ENCODE data around the gene GHITM. TPM values are rescaled to one million over a fixed set of nuclear protein-coding genes. Genes with fewer than 3 reads are reported as not detected.

GHITM gene
- total and polyA plus RNA-seq, 2 of the 13 experiments (the other 11 are each of a cell fraction or from before 2014, with no cell fraction given), result 163 to 212 TPM

- Histone ChIP-seq H3K27me3 (ENCODE audit: control insufficient read depth in 1 of 2, insufficient read depth in 2 of 2, low read length in 2 of 2) (no peaks in the 10 kb centered on the region), H3K27ac (ENCODE audit: extremely low read length, insufficient read depth, low read length) (no peak overlapping the region), H3K4me2 (ENCODE audit: low read depth, low read length) (no peak overlapping the region), H2AFZ (ENCODE audit: low read length) (no peak overlapping the region), H3K9ac (ENCODE audit: insufficient read depth, low read depth, low read length) (no peak overlapping the region), H3K4me1 (ENCODE audit: insufficient read depth, low read length) (no peaks in the 10 kb centered on the region), H3K36me3 (replicated peaks in 1 of 2; ENCODE audit: control insufficient read depth in 1 of 2, insufficient read depth in 2 of 2, low read length in 2 of 2) (peaks cover 12 to 43% of the 10 kb centered on the region in 2 experiments; a peak in 4 of 5 replicates), H3K4me3 (replicated peaks in 1 of 3; ENCODE audit: insufficient read depth in 1 of 3, low read depth in 2 of 3, low read length in 3 of 3) (no peak overlapping the region), H4K20me1 (ENCODE audit: insufficient read depth, low read length) (no peaks in the 10 kb centered on the region), H3K79me2 (ENCODE audit: insufficient read depth, low read length) (no peaks in the 10 kb centered on the region), H3K9me3 (ENCODE audit: low read length) (no peaks in the 10 kb centered on the region)
- in situ Hi-C loops (cut with HindIII; ENCODE audit: extremely low pct_ligation_motif_present, low pct_unique_long_range_greater_than_20kb) (no loop called here), intact Hi-C loops (cut with micrococcal nuclease; ENCODE audit: unreplicated experiment) (no loop called here)
- ChIA-PET CTCF (ENCODE audit: low intra/inter-chr PET ratio, low total read pairs) (no interaction called here), POLR2A (no interaction called here)
- BruUV-seq (replicated peaks), result no TSS peak
- no peak for TF ChIP-seq REST (IDR thresholded peaks at IDR 0.05; ENCODE audit: borderline replicate concordance in 1 of 2, low read depth in 1 of 2, low read length in 2 of 2)
- no peak for TF ChIP-seq ZNF691 (CRISPR knock-in tag; IDR thresholded peaks at IDR 0.05; ENCODE audit: borderline replicate concordance, low read depth)
- TF ChIP-seq, protein P1, sequence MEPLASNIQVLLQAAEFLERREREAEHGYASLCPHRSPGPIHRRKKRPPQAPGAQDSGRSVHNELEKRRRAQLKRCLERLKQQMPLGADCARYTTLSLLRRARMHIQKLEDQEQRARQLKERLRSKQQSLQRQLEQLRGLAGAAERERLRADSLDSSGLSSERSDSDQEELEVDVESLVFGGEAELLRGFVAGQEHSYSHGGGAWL (CRISPR knock-in tag; IDR thresholded peaks at IDR 0.05), result no peak
- TF ChIP-seq, protein P2, sequence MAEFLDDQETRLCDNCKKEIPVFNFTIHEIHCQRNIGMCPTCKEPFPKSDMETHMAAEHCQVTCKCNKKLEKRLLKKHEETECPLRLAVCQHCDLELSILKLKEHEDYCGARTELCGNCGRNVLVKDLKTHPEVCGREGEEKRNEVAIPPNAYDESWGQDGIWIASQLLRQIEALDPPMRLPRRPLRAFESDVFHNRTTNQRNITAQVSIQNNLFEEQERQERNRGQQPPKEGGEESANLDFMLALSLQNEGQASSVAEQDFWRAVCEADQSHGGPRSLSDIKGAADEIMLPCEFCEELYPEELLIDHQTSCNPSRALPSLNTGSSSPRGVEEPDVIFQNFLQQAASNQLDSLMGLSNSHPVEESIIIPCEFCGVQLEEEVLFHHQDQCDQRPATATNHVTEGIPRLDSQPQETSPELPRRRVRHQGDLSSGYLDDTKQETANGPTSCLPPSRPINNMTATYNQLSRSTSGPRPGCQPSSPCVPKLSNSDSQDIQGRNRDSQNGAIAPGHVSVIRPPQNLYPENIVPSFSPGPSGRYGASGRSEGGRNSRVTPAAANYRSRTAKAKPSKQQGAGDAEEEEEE (CRISPR knock-in tag; IDR thresholded peaks at IDR 0.05; ENCODE audit: borderline replicate concordance), result no peak
- TF ChIP-seq ZNF614 (CRISPR knock-in tag; IDR thresholded peaks at IDR 0.05; ENCODE audit: borderline replicate concordance), result no peak
- TF ChIP-seq CC2D1A (CRISPR knock-in tag; IDR thresholded peaks at IDR 0.05), result no peak
- TF ChIP-seq, protein P3, sequence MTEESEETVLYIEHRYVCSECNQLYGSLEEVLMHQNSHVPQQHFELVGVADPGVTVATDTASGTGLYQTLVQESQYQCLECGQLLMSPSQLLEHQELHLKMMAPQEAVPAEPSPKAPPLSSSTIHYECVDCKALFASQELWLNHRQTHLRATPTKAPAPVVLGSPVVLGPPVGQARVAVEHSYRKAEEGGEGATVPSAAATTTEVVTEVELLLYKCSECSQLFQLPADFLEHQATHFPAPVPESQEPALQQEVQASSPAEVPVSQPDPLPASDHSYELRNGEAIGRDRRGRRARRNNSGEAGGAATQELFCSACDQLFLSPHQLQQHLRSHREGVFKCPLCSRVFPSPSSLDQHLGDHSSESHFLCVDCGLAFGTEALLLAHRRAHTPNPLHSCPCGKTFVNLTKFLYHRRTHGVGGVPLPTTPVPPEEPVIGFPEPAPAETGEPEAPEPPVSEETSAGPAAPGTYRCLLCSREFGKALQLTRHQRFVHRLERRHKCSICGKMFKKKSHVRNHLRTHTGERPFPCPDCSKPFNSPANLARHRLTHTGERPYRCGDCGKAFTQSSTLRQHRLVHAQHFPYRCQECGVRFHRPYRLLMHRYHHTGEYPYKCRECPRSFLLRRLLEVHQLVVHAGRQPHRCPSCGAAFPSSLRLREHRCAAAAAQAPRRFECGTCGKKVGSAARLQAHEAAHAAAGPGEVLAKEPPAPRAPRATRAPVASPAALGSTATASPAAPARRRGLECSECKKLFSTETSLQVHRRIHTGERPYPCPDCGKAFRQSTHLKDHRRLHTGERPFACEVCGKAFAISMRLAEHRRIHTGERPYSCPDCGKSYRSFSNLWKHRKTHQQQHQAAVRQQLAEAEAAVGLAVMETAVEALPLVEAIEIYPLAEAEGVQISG (CRISPR knock-in tag; IDR thresholded peaks at IDR 0.05), result no peak
- DNase-seq (ENCODE audit: low spot score) (no peak), FAIRE-seq (no peak), ATAC-seq (no peak)
Observed at GRCh38 chr10:84152769-84153168, 13.5 kb downstream of the GHITM start.

Measured in HepG2 (cell line).